Measurements from ENCODE around the gene TNRC6C. TPM values are rescaled to one million over a fixed set of nuclear protein-coding genes. Genes with fewer than 3 reads are reported as not detected.

TNRC6C gene
- total and polyA plus RNA-seq, 4 donors: 1.3 to 7.7 (median 2.9) TPM

DNA sequence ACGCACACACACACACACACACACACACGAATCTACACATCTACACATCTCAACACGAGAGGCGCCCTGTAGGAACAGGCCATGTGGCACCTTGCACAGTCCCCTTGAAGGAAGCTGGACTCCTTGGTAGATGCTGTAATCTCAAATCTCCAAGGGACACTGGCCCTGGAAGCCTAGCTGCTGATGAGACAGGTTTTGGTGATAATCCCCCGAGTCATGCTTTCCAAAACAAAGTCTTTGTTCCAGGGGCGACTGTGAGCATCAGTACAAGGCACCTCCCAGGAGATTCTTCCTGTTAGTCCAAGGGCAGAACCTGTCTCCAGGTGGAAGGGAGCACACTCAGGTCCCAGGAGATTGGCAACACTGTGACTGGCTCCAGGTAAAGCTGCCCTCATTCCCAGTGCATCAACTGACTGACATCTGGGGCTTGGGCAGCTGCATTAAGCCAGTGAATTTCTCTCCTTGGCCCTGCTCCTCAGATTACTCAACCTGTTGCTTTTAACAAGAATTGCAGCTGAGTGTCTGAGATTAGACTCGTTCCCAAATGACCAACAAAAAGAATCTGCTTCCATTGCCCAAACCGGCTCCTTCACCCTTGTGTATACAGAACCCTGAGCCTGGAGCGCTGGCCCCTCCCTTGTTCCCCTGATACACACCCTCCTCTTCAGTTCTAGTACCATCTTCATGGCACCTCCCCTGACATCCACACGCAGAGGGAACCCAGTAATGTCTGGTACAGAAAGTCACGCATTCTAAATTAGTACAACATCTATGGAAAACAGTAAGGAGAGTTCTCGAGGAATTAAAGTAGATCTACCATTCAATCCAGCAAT is 13.9 kb upstream of the TNRC6C start:
- no peak for DNase-seq (ENCODE audit: low spot score)
- H3K9ac ChIP-seq (ENCODE audit: low read depth in 1 of 2, low read length in 2 of 2): no peak overlapping the region
- no peak overlapping the region for H3K4me3 ChIP-seq (ENCODE audit: low read depth in 1 of 3, low read length in 3 of 3)
- 87% methylated on average over 12 of the region's 12 CpGs for WGBS
- TF ChIP-seq YY1 (IDR thresholded peaks at IDR 0.05): no peak
- no peak for TF ChIP-seq JUND (IDR thresholded peaks at IDR 0.05)
- no peak for TF ChIP-seq RAD21 (IDR thresholded peaks at IDR 0.05)
- TF ChIP-seq, protein P1, sequence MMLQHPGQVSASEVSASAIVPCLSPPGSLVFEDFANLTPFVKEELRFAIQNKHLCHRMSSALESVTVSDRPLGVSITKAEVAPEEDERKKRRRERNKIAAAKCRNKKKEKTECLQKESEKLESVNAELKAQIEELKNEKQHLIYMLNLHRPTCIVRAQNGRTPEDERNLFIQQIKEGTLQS (IDR thresholded peaks at IDR 0.05): no peak
- no peak for TF ChIP-seq RXRA (IDR thresholded peaks at IDR 0.05)
- TF ChIP-seq, protein P2, sequence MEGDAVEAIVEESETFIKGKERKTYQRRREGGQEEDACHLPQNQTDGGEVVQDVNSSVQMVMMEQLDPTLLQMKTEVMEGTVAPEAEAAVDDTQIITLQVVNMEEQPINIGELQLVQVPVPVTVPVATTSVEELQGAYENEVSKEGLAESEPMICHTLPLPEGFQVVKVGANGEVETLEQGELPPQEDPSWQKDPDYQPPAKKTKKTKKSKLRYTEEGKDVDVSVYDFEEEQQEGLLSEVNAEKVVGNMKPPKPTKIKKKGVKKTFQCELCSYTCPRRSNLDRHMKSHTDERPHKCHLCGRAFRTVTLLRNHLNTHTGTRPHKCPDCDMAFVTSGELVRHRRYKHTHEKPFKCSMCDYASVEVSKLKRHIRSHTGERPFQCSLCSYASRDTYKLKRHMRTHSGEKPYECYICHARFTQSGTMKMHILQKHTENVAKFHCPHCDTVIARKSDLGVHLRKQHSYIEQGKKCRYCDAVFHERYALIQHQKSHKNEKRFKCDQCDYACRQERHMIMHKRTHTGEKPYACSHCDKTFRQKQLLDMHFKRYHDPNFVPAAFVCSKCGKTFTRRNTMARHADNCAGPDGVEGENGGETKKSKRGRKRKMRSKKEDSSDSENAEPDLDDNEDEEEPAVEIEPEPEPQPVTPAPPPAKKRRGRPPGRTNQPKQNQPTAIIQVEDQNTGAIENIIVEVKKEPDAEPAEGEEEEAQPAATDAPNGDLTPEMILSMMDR (IDR thresholded peaks at IDR 0.05; ENCODE audit: low read depth, low read length, missing input control): no peak
- no peak for TF ChIP-seq TAF1 (conservative IDR thresholded peaks at IDR 0.05)
- no peak for TF ChIP-seq NR2F2 (IDR thresholded peaks at IDR 0.05)
- no peak overlapping the region for H3K27ac ChIP-seq (ENCODE audit: low read depth in 1 of 2, low read length in 2 of 2)
- H3K27me3 ChIP-seq (ENCODE audit: control insufficient read depth in 4 of 4, insufficient read depth in 4 of 4, low read length in 3 of 4): no peaks in the 10 kb centered on the region
- H3K36me3 ChIP-seq (ENCODE audit: control insufficient read depth in 4 of 4, insufficient read depth in 3 of 4, low read depth in 1 of 4, low read length in 3 of 4): no peaks in the 10 kb centered on the region
- no peaks in the 10 kb centered on the region for H3K9me3 ChIP-seq (ENCODE audit: control insufficient read depth in 4 of 4, low read length in 3 of 4)
- no peaks in the 10 kb centered on the region for H3K4me1 ChIP-seq (ENCODE audit: control insufficient read depth in 4 of 4, insufficient read depth in 4 of 4, low read length in 3 of 4)

DNA sequence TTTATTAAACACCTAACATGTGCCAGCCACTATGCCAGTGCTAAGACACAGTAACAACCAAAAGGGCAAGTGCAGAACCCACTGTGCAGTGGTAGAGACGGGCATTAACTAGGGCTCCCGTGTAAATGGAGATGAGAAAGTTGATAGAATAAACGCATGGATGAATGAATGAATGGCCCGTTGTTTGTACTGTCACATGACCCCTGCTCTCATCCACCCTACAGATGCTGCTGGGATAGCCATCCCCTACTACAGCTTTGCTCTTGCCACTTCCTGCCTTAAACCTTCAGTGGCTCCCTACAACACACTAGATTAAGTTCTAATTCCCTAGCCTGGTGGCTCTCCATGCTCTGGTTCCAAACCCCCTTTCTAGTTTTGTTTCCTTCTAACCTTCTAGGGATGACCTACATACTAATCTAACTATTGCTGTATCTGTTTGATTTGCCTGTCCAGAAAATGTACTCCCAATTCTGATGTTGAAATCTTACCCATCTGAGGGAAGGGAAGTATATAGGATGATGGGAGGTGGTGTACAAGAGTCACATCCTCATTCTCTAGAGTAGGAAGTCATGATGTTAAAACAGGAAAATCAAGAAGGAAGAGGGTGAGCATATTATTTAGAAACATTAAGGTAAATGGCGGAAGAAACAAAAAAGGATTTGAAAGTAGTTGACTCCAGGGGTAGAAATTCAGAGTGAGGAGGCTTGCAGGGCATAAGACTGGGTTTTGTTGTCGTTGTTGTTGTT is 11.4 kb upstream of the TNRC6C start:
- Histone ChIP-seq H3K4me1 (ENCODE audit: control insufficient read depth in 4 of 4, insufficient read depth in 4 of 4, low read length in 3 of 4) (no peaks in the 10 kb centered on the region), H3K27me3 (ENCODE audit: control insufficient read depth in 4 of 4, insufficient read depth in 4 of 4, low read length in 3 of 4) (no peaks in the 10 kb centered on the region), H3K4me3 (ENCODE audit: low read depth in 1 of 3, low read length in 3 of 3) (no peak overlapping the region), H3K27ac (ENCODE audit: low read depth in 1 of 2, low read length in 2 of 2) (no peak overlapping the region), H3K36me3 (ENCODE audit: control insufficient read depth in 4 of 4, insufficient read depth in 3 of 4, low read depth in 1 of 4, low read length in 3 of 4) (no peaks in the 10 kb centered on the region), H3K9me3 (ENCODE audit: control insufficient read depth in 4 of 4, low read length in 3 of 4) (no peaks in the 10 kb centered on the region), H3K9ac (ENCODE audit: low read depth in 1 of 2, low read length in 2 of 2) (no peak overlapping the region)
- TF ChIP-seq YY1 (IDR thresholded peaks at IDR 0.05) (no peak), SP1 (IDR thresholded peaks at IDR 0.05) (no peak), JUND (IDR thresholded peaks at IDR 0.05) (no peak), NR2F2 (IDR thresholded peaks at IDR 0.05) (no peak), FOXA2 (IDR thresholded peaks at IDR 0.05) (no peak), TAF1 (conservative IDR thresholded peaks at IDR 0.05) (no peak), GABPA (IDR thresholded peaks at IDR 0.05 in 1 of 2, conservative IDR thresholded peaks at IDR 0.05 in 1 of 2) (no peak), FOXA1 (IDR thresholded peaks at IDR 0.05) (no peak), RAD21 (IDR thresholded peaks at IDR 0.05) (no peak), HNF4G (IDR thresholded peaks at IDR 0.05) (no peak)
- TF ChIP-seq, protein P3, sequence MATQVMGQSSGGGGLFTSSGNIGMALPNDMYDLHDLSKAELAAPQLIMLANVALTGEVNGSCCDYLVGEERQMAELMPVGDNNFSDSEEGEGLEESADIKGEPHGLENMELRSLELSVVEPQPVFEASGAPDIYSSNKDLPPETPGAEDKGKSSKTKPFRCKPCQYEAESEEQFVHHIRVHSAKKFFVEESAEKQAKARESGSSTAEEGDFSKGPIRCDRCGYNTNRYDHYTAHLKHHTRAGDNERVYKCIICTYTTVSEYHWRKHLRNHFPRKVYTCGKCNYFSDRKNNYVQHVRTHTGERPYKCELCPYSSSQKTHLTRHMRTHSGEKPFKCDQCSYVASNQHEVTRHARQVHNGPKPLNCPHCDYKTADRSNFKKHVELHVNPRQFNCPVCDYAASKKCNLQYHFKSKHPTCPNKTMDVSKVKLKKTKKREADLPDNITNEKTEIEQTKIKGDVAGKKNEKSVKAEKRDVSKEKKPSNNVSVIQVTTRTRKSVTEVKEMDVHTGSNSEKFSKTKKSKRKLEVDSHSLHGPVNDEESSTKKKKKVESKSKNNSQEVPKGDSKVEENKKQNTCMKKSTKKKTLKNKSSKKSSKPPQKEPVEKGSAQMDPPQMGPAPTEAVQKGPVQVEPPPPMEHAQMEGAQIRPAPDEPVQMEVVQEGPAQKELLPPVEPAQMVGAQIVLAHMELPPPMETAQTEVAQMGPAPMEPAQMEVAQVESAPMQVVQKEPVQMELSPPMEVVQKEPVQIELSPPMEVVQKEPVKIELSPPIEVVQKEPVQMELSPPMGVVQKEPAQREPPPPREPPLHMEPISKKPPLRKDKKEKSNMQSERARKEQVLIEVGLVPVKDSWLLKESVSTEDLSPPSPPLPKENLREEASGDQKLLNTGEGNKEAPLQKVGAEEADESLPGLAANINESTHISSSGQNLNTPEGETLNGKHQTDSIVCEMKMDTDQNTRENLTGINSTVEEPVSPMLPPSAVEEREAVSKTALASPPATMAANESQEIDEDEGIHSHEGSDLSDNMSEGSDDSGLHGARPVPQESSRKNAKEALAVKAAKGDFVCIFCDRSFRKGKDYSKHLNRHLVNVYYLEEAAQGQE (IDR thresholded peaks at IDR 0.05): no peak
- TF ChIP-seq, protein P1 (IDR thresholded peaks at IDR 0.05): no peak
- 88% methylated on average over 6 of the region's 6 CpGs for WGBS
- no peak for DNase-seq (ENCODE audit: low spot score)
